HUES6 (cell line): ENCODE results near the gene LRRC7.
"Not testable (repeated sequence)": the region's sequence is repeated elsewhere in the genome, so short reads cannot be mapped to it uniquely, and the experiment has no call there.

Experiments used
- H3K27ac ChIP-seq: 2 replicates; pipeline ENCODE4 v1.7.0; 2013; ENCODE audit warnings: low read depth, mild to moderate bottlenecking, low read length, inconsistent platforms
- H3K27me3 ChIP-seq: 2 replicates; pipeline ENCODE4 v1.6.1; 2013; ENCODE audit warnings: low read length; ENCODE audit not compliant: control insufficient read depth, insufficient read depth
- H3K36me3 ChIP-seq: 2 replicates; pipeline ENCODE4 v1.6.1; 2013; ENCODE audit warnings: low read length; ENCODE audit not compliant: control insufficient read depth, insufficient read depth
- H3K4me1 ChIP-seq: 2 replicates; pipeline ENCODE4 v1.6.1; 2013; ENCODE audit warnings: low read length; ENCODE audit not compliant: control insufficient read depth, insufficient read depth
- H3K4me3 ChIP-seq: 2 replicates; pipeline ENCODE4 v1.5.1; 2013; ENCODE audit warnings: low read depth, low read length
- H3K9ac ChIP-seq: one replicate; pipeline ENCODE4 v1.6.1; 2013; ENCODE audit warnings: mild to moderate bottlenecking, low read length
- H3K9me3 ChIP-seq: 2 replicates; pipeline ENCODE4 v1.6.1; 2013; ENCODE audit warnings: low read depth, low read length; ENCODE audit not compliant: control insufficient read depth, insufficient read depth

The LRRC7 gene

DNA sequence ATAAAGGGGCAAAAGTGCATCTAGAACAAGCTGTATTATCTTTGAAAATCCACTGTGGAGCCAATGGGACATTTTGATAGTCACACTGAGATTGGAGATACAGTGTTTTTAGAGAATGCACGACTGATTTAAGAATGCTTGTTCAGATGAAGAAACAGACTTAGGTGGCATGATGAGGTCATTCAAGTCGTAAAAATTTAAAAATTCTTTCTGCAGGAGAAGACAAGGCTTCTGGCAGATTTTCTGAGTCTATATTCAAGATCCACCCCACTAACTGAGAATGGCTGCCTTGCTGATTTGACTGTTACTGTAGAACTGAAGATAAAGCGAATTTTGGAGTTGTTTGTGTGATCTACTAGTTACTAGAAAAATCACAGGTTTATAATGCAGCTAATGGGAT lies 310.6 kb downstream of the LRRC7 start:
- H3K9me3 ChIP-seq: no peaks in the 10 kb centered on the region
- no peak overlapping the region for H3K4me3 ChIP-seq
- H3K36me3 ChIP-seq: no peaks in the 10 kb centered on the region
- no peaks in the 10 kb centered on the region for H3K27me3 ChIP-seq
- H3K9ac ChIP-seq: no peak overlapping the region
- no peak overlapping the region for H3K27ac ChIP-seq
- H3K4me1 ChIP-seq: no peaks in the 10 kb centered on the region

DNA sequence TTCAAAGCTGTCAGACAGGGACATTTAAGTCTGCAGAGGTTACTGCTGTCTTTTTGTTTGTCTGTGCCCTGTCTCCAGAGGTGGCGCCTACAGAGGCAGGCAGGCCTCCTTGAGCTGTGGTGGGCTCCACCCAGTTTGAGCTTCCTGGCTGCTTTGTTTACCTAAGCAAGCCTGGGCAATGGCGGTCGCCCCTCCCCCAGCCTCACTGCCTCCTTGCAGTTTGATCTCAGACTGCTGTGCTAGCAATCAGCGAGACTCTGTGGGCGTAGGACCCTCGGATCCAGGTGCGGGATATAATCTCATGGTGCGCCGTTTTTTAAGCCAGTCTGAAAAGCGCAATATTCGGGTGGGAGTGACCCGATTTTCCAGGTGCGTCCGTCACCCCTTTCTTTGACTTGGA lies 320.3 kb downstream of the LRRC7 start:
- H3K9me3 ChIP-seq: peaks cover 21% of the 10 kb centered on the region
- H3K27ac ChIP-seq, H3K27me3 ChIP-seq, H3K9ac ChIP-seq, H3K4me3 ChIP-seq, H3K4me1 ChIP-seq, H3K36me3 ChIP-seq: not testable (repeated sequence)

DNA sequence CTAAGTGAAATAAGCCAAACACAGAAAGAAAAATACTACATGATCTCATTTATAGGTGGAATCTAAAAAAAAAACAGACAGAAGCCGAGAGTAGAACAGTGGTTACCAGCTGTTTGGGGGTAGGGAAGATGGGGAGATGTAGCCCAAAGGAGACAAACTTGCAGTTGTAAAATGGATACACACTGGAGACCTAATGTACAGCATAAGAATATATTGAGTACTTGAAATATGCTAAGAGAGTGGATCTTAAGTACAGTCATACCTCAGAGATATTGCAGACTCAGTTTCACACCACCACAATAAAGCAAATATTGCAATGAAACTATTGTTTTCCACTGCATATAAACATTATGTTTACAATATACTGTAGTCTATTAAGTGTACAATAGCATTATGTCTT lies 320.9 kb downstream of the LRRC7 start:
- Histone ChIP-seq H3K9me3 (peaks cover 21% of the 10 kb centered on the region), H3K4me3 (no peak overlapping the region), H3K27ac (no peak overlapping the region), H3K36me3 (no peaks in the 10 kb centered on the region), H3K27me3 (no peaks in the 10 kb centered on the region), H3K4me1 (no peaks in the 10 kb centered on the region), H3K9ac (no peak overlapping the region)

DNA sequence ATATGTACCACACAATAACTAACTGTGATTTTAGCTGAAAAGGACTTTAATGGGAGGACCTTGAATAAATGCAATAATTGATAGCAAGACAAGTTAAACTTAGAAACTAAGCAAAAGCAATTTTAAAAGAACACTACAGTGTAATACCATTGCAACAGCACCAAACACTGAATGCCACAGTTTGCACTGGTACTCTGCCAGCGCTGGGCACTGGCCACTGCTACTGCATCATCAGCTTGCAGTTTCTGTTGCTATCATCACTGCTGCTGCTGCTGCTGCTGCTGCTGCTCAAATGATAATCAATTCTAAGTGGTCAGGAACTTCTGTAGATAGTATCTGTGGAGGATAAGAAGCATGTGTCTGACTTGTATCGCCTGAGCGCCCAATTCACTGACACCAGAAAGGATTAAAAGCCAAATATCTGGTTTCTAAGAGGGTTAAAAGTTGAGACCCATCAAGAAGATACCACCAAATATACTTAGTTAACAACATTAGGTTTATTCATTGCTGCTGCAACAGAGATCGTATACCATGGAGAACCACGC lies 330.8 kb downstream of the LRRC7 start:
- no peaks in the 10 kb centered on the region for H3K4me1 ChIP-seq
- no peaks in the 10 kb centered on the region for H3K9me3 ChIP-seq
- no peak overlapping the region for H3K27ac ChIP-seq
- H3K36me3 ChIP-seq: no peaks in the 10 kb centered on the region
- no peak overlapping the region for H3K4me3 ChIP-seq
- H3K9ac ChIP-seq: no peak overlapping the region
- H3K27me3 ChIP-seq: no peaks in the 10 kb centered on the region

DNA sequence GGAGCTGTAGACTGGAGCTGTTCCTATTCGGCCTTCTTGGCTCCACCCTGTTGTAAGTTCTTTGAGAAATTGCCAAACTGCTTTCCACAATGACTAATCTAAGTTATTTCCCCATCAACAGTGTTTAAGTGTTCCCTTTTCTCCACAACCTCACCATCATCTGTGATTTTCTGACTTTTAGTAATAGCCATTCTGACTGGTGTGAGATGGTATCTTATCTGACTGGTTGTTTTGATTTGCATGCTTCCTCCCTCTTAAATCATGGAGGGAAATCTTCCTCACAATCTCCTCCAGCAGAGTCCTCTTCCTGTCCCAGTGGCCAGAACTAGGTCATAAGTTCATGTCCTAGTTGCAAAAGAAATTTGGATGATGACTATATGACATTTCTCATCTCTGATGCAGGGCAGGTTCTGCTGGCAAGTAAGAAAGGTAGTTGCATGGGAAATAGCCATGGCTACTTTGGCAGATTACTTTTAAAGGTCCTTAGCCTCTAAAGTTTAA lies 343.6 kb downstream of the LRRC7 start:
- H3K27ac ChIP-seq: no peak overlapping the region
- H3K4me1 ChIP-seq: no peaks in the 10 kb centered on the region
- no peak overlapping the region for H3K4me3 ChIP-seq
- H3K9ac ChIP-seq: no peak overlapping the region
- no peaks in the 10 kb centered on the region for H3K27me3 ChIP-seq
- no peaks in the 10 kb centered on the region; the same call in 1 of the 2 replicates for H3K9me3 ChIP-seq
- H3K36me3 ChIP-seq: no peaks in the 10 kb centered on the region

GRCh38 chr1:69913977-69914376 lies 346.3 kb downstream of the LRRC7 start:
- H3K36me3 ChIP-seq: no peaks in the 10 kb centered on the region
- no peak overlapping the region for H3K4me3 ChIP-seq
- H3K9ac ChIP-seq: no peak overlapping the region
- no peaks in the 10 kb centered on the region for H3K27me3 ChIP-seq
- no peak overlapping the region for H3K27ac ChIP-seq
- H3K9me3 ChIP-seq: no peaks in the 10 kb centered on the region; the same call in 1 of the 2 replicates
- no peaks in the 10 kb centered on the region for H3K4me1 ChIP-seq

GRCh38 chr1:69914976-69915765 lies 347.4 kb downstream of the LRRC7 start:
- no peaks in the 10 kb centered on the region for H3K4me1 ChIP-seq
- H3K27ac ChIP-seq: no peak overlapping the region
- H3K36me3 ChIP-seq: no peaks in the 10 kb centered on the region
- no peak overlapping the region for H3K9ac ChIP-seq
- H3K9me3 ChIP-seq: no peaks in the 10 kb centered on the region; the same call in 1 of the 2 replicates
- H3K4me3 ChIP-seq: no peak overlapping the region
- no peaks in the 10 kb centered on the region for H3K27me3 ChIP-seq

GRCh38 chr1:69919129-69919921 lies 351.6 kb downstream of the LRRC7 start:
- Histone ChIP-seq H3K27ac (no peak overlapping the region), H3K27me3 (no peaks in the 10 kb centered on the region), H3K4me1 (no peaks in the 10 kb centered on the region), H3K9ac (no peak overlapping the region), H3K36me3 (no peaks in the 10 kb centered on the region), H3K9me3 (no peaks in the 10 kb centered on the region), H3K4me3 (no peak overlapping the region)

DNA sequence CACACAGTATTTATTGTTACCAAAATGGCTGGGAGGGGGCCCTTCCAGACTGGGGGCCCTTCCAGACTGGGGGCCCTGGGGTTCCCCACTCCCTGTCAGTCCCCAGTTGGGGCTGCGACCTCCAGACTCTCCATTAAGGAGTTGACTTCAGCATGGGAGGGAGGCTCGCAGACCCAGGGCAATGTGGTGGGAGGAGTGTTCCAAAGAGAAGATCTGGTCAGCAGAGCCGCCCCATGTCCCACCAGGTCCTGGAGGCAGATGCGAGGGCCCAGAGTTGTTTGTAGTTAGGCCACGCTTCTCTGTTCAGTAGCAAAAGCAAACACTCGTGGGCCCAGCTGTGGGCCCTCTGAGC lies 352.2 kb downstream of the LRRC7 start:
- Histone ChIP-seq H3K27ac (no peak overlapping the region), H3K27me3 (no peaks in the 10 kb centered on the region), H3K36me3 (no peaks in the 10 kb centered on the region), H3K4me1 (no peaks in the 10 kb centered on the region), H3K9ac (no peak overlapping the region), H3K4me3 (no peak overlapping the region), H3K9me3 (no peaks in the 10 kb centered on the region)

- no peak overlapping the region for H3K4me3 ChIP-seq
- H3K4me1 ChIP-seq: no peaks in the 10 kb centered on the region
- H3K27me3 ChIP-seq: no peaks in the 10 kb centered on the region
- no peaks in the 10 kb centered on the region for H3K36me3 ChIP-seq
- H3K9me3 ChIP-seq: no peaks in the 10 kb centered on the region
- no peak overlapping the region for H3K27ac ChIP-seq
- H3K9ac ChIP-seq: no peak overlapping the region
These were observed 352.7 kb downstream of the LRRC7 start for GRCh38 chr1:69920426-69920825.

- Histone ChIP-seq H3K9ac (no peak overlapping the region), H3K27me3 (no peaks in the 10 kb centered on the region), H3K9me3 (no peaks in the 10 kb centered on the region), H3K27ac (no peak overlapping the region), H3K4me3 (no peak overlapping the region), H3K36me3 (no peaks in the 10 kb centered on the region), H3K4me1 (no peaks in the 10 kb centered on the region)
These were observed 353.8 kb downstream of the LRRC7 start for GRCh38 chr1:69921486-69921885.
